SU-DHL-6 (cell line): Measurements from ENCODE around the gene IGSF21.

Experiments
- H2AFZ ChIP-seq: fragments of 200-600 bp; sonication (generic); 2 replicates; pipeline ENCODE4 v1.6.1; 2014; ENCODE audit warnings: low read depth, mild to moderate bottlenecking, moderate library complexity, mixed read lengths, antibody characterized with exemption, low read length; ENCODE audit not compliant: severe bottlenecking
- H3F3A ChIP-seq: fragments of 200-600 bp; shearing (Covaris generic); 2 replicates; pipeline ENCODE4 v1.6.0; 2016; ENCODE audit warnings: antibody characterized with exemption, mild to moderate bottlenecking; ENCODE audit not compliant: insufficient read depth
- H3K27ac ChIP-seq: fragments of 200-600 bp; sonication (generic); 2 replicates; pipeline ENCODE4 v1.5.1; 2016; ENCODE audit warnings: low read depth, mild to moderate bottlenecking, low read length, moderate library complexity, mixed read lengths
- H3K27me3 ChIP-seq: fragments of 200-600 bp; sonication (generic), shearing (Covaris generic); 2 replicates; pipeline ENCODE4 v1.6.0; 2014; ENCODE audit warnings: mild to moderate bottlenecking, low read length
- H3K36me3 ChIP-seq: fragments of 200-600 bp; sonication (generic); 2 replicates; pipeline ENCODE4 v1.6.1; 2014; ENCODE audit warnings: mild to moderate bottlenecking, low read length, mixed read lengths
- H3K4me2 ChIP-seq: fragments of 300-600, 200-600 bp; shearing (Covaris generic), sonication (generic); 2 replicates; pipeline ENCODE4 v1.6.0; 2014; ENCODE audit warnings: low read length, low read depth, mild to moderate bottlenecking; ENCODE audit not compliant: poor library complexity, severe bottlenecking
- H3K4me3 ChIP-seq: fragments of 200-600 bp; sonication (generic); 2 replicates; pipeline ENCODE4 v1.5.1; 2014; ENCODE audit warnings: antibody characterized with exemption, low read length, mild to moderate bottlenecking, mixed read lengths; ENCODE audit not compliant: insufficient read depth, poor library complexity, severe bottlenecking
- H3K79me2 ChIP-seq: fragments of 200-600 bp; sonication (generic); 2 replicates; pipeline ENCODE4 v1.6.1; 2014; ENCODE audit warnings: mild to moderate bottlenecking, low read length, moderate library complexity; ENCODE audit not compliant: insufficient read depth
- H3K9ac ChIP-seq: fragments of 200-600 bp; sonication (generic); 2 replicates; pipeline ENCODE4 v1.7.0; 2014; ENCODE audit warnings: mild to moderate bottlenecking, low read length
- H3K9me2 ChIP-seq: fragments of 200-600 bp; sonication (generic); replicated peaks from 2 replicates; pipeline ENCODE4 v1.6.1; 2014; ENCODE audit warnings: low read length; ENCODE audit not compliant: insufficient read depth
- H3K9me3 ChIP-seq: fragments of 200-600 bp; sonication (generic); 2 replicates; pipeline ENCODE4 v1.6.1; 2014; ENCODE audit warnings: low read length, mixed read lengths; ENCODE audit not compliant: insufficient read depth
- H4K20me1 ChIP-seq: fragments of 200-600 bp; sonication (generic); 2 replicates; pipeline ENCODE4 v1.6.1; 2014; ENCODE audit warnings: low read depth, mild to moderate bottlenecking, antibody characterized with exemption, low read length, moderate library complexity, mixed read lengths
- EZH2phosphoT487 ChIP-seq: fragments of 200-600 bp; sonication (generic), shearing (Covaris generic); conservative IDR thresholded peaks from 2 replicates; pipeline ENCODE4 v1.6.1; 2018; ENCODE audit warnings: mild to moderate bottlenecking, antibody characterized with exemption, low read length, moderate library complexity, mixed read lengths
- TF ChIP-seq, protein P1 (sequence below): fragments of 200-600 bp; sonication (generic); IDR thresholded peaks from one replicate; pipeline ENCODE4 v1.5.1; 2017; ENCODE audit warnings: antibody characterized with exemption, mild to moderate bottlenecking, low read length, moderate library complexity; ENCODE audit not compliant: insufficient read depth, poor library complexity, severe bottlenecking

Gene IGSF21

DNA sequence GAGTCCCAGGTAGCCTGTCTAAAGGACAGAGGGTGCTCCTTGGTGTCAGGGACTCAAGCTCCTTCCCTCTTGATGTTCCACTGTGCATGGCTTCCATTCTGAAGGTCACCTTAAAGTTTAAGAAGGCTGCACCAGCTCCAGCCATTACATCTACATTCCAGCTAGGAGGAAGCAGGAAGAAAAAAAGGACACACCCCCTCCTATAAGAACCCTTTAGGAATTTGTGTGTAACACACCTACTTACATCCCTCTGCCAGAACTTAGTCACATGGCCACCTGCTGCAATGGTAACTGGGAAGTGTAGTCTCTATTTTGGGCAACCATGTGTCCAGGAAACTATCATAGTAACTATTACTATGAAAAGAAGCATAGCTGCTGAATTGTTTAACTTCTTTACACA, 211.5 kb downstream of the IGSF21 start:
- Histone ChIP-seq H3K27me3 (no peaks in the 10 kb centered on the region), H2AFZ (no peak overlapping the region), H3K79me2 (no peaks in the 10 kb centered on the region), H3K9ac (no peak overlapping the region), H3F3A (no peaks in the 10 kb centered on the region), H3K9me2 (no peaks in the 10 kb centered on the region), H3K4me3 (no peak overlapping the region), H3K27ac (no peak overlapping the region), H3K36me3 (no peaks in the 10 kb centered on the region), H3K9me3 (no peaks in the 10 kb centered on the region), H4K20me1 (no peaks in the 10 kb centered on the region), H3K4me2 (no peak overlapping the region)
- no peak for TF ChIP-seq EZH2phosphoT487
- TF ChIP-seq, protein P1, sequence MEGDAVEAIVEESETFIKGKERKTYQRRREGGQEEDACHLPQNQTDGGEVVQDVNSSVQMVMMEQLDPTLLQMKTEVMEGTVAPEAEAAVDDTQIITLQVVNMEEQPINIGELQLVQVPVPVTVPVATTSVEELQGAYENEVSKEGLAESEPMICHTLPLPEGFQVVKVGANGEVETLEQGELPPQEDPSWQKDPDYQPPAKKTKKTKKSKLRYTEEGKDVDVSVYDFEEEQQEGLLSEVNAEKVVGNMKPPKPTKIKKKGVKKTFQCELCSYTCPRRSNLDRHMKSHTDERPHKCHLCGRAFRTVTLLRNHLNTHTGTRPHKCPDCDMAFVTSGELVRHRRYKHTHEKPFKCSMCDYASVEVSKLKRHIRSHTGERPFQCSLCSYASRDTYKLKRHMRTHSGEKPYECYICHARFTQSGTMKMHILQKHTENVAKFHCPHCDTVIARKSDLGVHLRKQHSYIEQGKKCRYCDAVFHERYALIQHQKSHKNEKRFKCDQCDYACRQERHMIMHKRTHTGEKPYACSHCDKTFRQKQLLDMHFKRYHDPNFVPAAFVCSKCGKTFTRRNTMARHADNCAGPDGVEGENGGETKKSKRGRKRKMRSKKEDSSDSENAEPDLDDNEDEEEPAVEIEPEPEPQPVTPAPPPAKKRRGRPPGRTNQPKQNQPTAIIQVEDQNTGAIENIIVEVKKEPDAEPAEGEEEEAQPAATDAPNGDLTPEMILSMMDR, result no peak

DNA sequence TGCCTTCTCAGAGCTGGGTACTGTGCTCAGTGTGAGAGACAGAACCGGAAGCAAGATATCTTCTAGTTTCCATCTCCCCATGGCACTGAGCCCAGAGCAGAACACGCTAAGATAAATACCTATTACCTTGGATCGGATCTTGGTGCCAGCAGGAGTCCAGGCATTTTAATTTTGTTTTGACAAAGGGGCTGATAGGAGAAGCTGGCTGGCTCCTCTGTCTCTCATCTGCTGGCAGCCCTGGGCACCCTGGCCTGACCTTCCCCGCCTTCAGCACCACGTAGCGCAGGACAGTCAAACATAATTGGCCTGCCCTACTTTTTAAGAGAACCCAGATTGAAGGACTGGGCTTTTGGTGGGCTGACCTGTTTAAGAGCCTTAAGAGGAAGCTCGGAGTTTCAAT, 212.5 kb downstream of the IGSF21 start:
- Histone ChIP-seq H3K27me3 (no peaks in the 10 kb centered on the region), H3K9me3 (no peaks in the 10 kb centered on the region), H3K9ac (no peak overlapping the region), H3F3A (no peaks in the 10 kb centered on the region), H2AFZ (no peak overlapping the region), H3K79me2 (no peaks in the 10 kb centered on the region), H4K20me1 (no peaks in the 10 kb centered on the region), H3K4me3 (no peak overlapping the region), H3K9me2 (no peaks in the 10 kb centered on the region), H3K27ac (no peak overlapping the region), H3K4me2 (no peak overlapping the region), H3K36me3 (no peaks in the 10 kb centered on the region)
- TF ChIP-seq, protein P1, result no peak
- no peak for TF ChIP-seq EZH2phosphoT487

DNA sequence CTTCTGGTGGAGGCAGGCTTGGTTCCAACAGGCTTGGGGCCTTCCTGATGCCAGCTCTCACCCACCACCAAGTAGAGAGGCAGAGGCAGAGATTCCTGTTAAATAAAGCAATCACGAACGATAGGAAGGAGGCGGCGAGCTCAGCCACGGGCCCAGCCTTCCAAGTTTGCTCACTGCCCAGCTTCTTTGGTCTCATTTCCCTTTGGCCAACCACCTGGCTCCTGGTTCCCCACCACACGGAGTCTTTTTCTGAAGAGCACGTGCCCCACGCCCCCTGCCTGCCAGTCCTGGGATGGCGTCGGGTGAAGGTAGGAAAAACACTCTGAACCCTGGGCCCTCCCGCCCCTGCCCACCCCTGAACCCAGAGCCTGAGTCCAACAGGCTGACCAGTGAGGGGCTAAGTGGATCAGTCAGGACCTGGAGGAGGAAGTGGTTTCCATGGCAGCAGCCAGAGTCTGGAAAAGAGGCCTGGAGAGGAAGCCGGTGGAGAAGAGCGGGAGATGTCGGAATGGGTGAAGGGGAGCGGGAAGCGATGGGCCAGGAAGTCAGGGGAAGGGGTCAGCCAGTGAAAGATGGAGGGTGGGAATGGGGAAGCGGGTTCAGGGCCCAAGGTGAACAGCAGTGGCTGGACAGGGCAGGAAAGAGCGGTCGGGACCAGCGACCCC, 214.9 kb downstream of the IGSF21 start:
- Histone ChIP-seq H3K4me2 (no peak overlapping the region), H3K9me2 (no peaks in the 10 kb centered on the region), H3K27me3 (no peaks in the 10 kb centered on the region), H3K9ac (no peak overlapping the region), H4K20me1 (no peaks in the 10 kb centered on the region), H3K9me3 (no peaks in the 10 kb centered on the region), H3K36me3 (no peaks in the 10 kb centered on the region), H3K79me2 (no peaks in the 10 kb centered on the region), H3K4me3 (no peak overlapping the region), H3F3A (no peaks in the 10 kb centered on the region), H2AFZ (no peak overlapping the region), H3K27ac (no peak overlapping the region)
- TF ChIP-seq EZH2phosphoT487, result no peak
- TF ChIP-seq, protein P1, result peak; percentile 20
